ENCODE measurements around the gene KNL1. TPM values are rescaled to one million over a fixed set of nuclear protein-coding genes. Genes with fewer than 3 reads are reported as not detected.
"Not testable (repeated sequence)": the region's sequence is repeated elsewhere in the genome, so short reads cannot be mapped to it uniquely, and the experiment has no call there.

Gene KNL1, protein sequence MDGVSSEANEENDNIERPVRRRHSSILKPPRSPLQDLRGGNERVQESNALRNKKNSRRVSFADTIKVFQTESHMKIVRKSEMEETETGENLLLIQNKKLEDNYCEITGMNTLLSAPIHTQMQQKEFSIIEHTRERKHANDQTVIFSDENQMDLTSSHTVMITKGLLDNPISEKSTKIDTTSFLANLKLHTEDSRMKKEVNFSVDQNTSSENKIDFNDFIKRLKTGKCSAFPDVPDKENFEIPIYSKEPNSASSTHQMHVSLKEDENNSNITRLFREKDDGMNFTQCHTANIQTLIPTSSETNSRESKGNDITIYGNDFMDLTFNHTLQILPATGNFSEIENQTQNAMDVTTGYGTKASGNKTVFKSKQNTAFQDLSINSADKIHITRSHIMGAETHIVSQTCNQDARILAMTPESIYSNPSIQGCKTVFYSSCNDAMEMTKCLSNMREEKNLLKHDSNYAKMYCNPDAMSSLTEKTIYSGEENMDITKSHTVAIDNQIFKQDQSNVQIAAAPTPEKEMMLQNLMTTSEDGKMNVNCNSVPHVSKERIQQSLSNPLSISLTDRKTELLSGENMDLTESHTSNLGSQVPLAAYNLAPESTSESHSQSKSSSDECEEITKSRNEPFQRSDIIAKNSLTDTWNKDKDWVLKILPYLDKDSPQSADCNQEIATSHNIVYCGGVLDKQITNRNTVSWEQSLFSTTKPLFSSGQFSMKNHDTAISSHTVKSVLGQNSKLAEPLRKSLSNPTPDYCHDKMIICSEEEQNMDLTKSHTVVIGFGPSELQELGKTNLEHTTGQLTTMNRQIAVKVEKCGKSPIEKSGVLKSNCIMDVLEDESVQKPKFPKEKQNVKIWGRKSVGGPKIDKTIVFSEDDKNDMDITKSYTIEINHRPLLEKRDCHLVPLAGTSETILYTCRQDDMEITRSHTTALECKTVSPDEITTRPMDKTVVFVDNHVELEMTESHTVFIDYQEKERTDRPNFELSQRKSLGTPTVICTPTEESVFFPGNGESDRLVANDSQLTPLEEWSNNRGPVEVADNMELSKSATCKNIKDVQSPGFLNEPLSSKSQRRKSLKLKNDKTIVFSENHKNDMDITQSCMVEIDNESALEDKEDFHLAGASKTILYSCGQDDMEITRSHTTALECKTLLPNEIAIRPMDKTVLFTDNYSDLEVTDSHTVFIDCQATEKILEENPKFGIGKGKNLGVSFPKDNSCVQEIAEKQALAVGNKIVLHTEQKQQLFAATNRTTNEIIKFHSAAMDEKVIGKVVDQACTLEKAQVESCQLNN (N-terminal part only)
- polyA plus RNA-seq (2013, experiment 1 of 2; ENCODE audit: insufficient read length) = 30.0 TPM
- 3.9 TPM for polyA plus RNA-seq (2013, experiment 2 of 2; ENCODE audit: insufficient read length)

DNA sequence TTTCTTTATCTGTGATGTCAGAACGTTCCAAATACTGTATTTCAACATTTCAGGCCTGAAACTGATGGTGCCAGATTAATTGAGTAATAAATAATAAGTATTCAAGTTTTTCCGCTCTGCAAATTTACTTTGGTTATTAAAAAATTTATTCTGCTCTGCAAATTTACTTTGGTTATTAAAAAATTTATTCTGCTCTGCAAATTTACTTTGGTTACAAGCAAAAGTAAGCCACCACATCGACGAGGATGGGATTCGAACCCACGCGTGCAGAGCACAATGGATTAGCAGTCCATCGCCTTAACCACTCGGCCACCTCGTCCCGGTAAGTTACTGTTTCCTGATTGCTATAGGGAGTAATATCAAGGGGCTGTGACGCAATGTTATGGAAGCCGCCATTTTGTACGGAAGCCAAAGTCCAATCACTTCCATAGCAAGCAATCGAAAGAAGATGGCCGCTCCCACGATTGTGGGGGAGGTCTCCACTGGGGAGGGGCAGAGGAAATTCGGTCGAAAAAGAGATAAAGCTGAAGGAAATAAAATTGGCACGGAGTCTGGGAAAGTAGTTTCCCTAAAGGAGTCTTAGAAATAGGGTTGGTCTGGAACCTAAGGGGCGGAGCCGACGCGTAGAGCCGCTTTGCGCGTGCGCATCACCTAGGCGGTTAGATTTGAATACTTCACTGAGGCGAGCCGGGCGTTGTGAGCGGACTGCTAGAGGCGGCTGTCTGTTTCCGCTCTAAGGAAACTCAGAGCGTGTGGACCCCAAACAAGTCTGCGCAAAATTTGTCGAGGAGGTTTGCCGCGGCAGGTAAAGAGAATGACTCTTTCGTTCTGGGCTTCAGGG lies at the start of gene KNL1:
KNL1 (plus strand) TSS at position 662 of the 841 bp plus-strand sequence. CDS start 8,683 bp downstream, outside the sequence.
- DNase-seq = peak; percentile 91

DNA sequence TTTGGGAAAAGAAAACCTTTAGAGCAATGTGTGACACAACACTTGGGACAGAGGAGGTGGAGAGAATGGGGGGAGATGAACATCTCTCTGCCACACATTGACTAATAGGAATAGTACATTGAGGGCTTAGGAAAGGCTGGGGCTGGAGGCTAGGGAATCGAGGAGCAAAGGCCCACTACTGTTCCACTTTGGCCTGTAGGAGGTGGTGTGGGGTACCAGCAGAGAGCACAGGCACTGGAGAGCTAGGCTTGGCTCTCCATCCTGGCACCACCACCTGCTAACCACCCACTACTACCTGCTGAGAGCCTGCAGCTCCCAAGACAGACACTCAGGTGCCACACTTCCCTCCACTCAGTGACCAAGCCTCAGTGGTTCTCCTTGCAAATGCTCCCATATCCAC lies 48.6 kb upstream of the KNL1 start:
- no peak for DNase-seq

DNA sequence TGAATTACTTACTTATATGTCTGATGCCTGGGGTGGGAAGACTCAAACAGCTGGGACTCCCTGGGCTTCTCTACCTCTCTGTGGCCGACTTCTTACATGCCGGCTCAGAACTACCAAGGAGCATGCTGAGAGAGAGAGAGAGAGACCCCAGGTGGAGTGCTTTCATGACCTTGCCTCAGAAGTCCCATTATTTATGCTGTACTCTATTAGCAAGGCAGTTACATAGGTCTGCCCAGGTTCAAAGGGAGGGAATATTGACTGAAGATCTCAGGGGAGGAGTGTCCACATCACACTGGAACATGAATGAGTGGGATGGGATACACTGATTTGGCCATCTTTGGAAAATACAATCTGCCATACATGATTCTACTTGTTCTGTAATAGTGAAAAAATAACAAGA lies 45.4 kb upstream of the KNL1 start:
- DNase-seq = no peak

DNA sequence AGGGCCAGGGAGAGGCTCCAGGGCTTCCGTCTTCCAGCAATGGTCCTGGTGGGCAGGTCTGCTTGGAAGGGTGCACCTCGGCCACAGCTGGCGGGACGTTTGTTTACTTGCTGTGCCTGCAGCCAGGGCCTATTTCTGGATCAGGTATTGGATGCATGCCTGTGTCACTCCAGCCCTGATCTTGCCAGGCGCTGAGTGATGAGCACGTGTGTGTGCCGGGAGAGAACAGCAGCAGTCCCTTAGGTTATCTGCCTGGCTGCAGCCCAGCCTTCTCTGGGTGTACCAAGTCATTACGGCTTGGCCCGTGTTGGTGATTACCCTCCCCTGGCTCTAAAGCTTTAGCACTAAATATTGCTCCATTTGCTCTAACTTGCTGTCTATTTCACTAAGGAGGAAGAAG lies 44.2 kb upstream of the KNL1 start:
- no peak for DNase-seq

DNA sequence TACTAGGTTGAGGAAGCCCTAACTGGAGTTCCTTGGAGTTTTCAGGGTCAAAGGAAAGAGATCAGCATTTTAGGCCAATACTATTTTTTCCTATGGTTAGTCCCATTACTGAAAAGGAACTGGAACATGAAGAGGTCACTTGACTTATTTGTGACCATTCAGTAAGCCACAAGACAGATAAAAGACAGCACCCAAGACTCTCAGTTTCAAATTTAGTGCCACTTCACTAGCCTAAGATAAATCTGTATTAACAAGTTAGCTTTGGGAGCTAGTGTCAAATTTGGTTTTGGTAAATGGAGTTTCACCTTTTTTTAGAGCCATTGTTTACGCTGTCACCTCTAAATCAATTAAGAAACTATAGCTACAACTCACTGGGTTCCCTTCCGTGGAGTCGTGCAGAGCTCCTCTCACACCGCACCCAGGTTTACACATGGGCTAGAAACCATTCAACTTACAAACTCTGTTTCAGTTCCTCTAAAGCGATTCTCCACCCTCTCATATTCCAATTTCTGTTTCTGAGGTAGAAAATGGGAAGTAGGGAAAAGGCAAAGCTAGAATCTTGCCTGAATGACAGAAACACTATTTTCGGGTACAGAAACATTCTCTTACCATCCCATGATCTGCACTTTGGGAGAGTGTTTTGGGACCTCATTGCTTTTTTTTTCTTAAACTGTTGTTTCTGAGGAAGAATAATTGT lies 43.6 kb upstream of the KNL1 start:
- DNase-seq = no peak

DNA sequence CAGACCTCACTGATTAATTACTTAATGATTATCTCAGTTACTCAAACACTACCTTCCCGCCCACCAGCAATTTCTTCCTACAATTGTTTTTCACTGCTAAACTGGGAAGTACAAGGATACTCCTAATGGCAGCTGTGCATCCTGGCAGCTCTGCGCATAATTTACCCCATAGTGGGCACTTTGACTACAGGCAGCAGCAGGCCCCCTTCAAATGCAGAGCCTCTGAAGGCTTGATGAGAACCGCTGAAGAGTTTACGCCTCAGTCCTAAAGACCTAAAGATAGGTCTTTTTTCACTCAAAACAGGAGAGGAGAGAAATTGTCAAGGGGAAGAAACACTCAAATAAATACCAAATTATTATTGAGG lies 39.9 kb upstream of the KNL1 start:
- no peak for DNase-seq

DNA sequence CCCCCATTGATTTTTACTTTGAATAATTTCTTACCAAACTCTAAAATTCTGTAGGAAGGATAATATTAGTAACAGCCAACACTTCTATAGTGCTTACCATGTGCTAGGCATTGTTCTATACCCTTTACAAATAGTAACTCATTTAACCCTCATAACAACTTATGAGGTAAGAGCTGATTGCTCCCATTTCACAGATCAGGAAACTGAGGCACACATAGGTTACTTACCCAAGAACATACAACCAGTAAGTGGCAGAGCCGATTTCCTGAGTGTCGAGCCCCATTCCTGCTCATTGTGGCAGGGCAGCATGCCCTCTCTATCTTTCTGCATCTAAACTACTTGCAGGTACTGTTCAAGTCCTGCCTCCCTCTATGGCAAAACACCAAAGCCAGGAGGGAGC lies 38.2 kb upstream of the KNL1 start:
- DNase-seq = no peak

DNA sequence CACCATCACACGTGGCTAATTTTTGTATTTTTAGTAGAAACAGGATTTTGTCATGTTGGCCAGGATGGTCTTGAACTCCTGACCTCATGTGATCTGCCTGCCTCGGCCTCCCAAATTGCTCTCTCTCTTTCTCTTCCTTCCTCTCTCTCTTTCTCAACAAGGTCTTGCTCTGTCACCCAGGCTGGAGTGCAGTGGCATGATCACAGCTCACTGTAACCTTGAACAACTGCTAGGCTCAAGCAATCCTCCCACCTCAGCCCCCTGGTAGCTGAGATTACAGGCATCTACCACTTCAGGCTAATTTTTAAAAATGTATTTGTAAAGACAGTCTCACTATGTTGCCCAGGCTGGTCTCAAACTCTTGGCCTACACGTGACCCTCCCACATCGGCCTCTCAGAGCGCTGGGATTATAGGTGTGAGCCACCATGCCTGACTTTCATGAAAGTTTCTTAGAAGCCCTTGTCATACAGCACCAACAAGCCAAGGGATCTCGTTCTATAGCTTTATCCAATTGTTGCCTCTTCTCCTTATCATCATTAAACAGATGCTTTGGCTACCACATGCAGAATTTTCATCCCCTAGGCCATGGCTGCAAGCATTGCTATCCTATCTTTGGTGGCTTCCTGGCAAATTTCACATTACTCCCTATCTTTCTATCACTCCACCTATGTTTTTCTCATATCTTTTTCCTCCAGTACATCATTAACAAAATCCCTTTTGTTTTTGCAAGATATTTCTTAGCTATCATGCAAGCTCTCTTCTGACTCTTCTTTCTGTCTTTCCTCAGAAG lies 34.9 kb upstream of the KNL1 start:
- DNase-seq = no peak

DNA sequence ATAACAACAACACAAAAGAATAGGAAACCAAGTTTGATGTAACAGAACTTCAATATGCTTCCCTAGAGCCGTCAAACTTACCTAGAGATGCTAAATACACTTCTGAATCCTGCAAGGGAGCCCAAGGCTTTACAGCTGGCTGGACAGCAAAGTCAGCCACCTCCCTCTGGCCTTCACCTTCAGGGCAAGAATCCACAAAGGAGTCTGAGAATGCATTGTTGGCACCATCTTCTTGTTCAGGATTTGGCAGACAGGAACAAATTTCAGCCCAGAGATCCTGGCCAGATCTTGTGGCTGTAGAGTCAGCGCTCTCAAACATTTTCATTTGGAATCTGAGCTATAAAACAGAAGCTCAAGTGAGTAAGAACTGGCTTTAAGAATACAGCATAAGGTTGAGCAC lies 31.4 kb upstream of the KNL1 start:
- no peak for DNase-seq

DNA sequence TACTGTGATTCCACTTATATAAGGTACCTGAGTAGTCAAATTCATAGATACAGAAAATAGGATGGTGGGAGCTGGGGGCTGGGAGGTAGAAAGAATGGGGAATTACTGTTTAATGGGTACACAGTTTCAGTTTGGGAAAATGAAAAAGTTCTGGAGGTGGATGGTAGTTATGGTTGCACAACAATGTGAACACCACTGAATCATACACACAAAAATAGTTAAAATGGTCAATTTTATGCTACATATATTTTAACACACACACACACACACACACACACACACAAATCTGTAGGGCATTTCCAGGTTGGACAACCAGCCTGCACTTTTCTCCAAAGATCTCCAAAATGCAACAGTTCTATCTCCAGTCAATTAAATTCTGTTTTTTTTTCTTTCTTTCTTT lies 30.6 kb upstream of the KNL1 start:
- no peak for DNase-seq

DNA sequence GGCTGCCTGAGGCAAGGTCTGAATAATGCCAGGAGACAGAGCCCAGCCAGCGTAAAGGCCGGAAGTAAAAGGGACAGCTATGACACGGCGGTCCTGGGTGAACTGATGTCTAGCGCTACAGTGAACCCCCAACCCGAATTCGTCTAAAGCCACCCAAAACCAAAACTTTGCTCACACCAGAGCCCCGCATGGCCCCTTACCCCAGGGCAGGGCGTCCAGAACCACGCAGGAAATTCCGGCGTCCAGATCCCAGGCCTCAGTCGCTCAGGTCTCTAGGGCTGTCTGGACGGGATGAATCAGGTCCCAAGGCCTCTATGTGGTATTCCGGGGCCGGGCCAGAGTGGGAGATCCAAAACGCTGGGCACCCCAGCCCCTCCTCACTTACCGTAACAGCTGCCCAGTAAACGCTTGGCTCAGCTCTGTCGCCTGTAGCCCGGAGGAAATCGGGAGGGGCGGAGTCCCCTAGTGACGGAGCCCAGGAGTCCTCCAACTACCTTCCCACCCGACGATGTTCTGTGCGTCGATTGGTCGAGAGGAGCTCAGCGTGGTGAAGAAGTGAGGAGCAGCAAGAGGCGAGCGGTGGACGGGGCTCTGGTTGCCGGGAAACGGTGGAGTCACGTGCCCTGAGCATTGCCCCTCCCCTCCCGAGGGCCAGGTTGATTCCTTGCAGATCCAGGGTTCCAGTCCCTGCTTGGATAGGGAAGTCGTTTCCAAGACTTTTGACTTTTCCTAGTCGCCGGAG lies 29.3 kb upstream of the KNL1 start, which contains the start of gene CCDC32:
CCDC32 (minus strand) TSS at position 452 of the 742 bp plus-strand sequence. CDS start 2,027 bp downstream, outside the sequence.
- DNase-seq = peak; percentile 100

DNA sequence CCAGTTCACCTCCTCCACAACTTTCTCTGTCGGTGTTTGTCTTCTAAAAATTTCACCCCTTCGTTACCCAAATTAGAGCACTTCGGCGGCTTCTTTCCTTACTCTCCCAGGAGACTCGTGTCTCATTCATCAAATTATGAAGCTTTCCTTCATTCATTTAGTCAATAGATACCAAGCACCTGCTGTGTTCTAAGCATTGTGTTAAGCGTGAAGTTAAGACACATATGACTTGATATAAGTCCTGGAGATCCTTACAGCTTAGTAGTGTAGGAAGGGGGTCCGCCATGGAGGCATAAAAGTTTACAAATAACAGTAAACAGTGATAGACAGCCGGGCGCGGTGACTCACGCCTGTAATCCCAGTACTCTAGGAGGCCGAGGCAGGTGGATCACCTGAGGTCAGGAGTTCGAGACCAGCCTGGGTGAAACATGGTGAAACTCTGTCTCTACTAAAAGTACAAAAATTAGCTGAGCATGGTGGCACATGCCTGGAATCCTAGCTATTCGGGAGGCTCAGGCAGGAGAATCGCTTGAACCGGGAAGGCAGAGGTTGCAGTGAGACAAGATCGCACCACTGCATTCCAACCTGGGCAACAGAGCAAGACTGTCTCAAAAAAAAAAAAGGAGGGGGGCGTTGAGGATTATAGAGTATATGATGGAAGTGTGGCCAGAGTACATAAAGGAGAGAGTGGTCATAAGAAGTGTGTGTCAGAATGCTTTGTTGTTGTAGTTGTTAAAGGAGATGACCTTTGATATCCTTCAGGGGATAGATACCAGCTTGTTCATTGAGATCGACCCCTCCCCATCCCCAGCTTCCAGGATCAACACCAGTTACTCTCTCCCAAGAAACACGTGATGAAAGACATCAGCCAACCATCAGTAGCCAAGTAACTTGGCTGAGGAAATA lies 28.5 kb upstream of the KNL1 start:
- no peak for DNase-seq

DNA sequence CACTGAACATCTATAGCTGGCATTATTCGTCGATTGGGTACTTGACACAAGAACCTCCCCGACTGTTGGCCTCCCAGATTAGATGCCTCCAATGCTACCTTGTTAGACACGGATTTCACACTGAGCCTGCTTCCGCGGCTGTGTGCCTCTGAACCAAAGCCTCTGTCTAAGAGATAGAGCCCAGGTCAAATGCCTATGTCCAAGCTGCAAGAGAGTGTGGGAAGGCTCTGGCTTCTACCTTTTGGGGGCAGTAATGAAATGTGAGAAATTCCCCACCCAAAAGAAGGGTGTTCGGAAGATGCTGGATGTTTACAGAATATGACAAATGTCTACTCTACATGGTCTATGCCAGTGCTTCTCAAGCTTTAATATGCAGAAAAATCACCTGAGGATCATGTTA lies 26.9 kb upstream of the KNL1 start:
- DNase-seq = peak; percentile 12

DNA sequence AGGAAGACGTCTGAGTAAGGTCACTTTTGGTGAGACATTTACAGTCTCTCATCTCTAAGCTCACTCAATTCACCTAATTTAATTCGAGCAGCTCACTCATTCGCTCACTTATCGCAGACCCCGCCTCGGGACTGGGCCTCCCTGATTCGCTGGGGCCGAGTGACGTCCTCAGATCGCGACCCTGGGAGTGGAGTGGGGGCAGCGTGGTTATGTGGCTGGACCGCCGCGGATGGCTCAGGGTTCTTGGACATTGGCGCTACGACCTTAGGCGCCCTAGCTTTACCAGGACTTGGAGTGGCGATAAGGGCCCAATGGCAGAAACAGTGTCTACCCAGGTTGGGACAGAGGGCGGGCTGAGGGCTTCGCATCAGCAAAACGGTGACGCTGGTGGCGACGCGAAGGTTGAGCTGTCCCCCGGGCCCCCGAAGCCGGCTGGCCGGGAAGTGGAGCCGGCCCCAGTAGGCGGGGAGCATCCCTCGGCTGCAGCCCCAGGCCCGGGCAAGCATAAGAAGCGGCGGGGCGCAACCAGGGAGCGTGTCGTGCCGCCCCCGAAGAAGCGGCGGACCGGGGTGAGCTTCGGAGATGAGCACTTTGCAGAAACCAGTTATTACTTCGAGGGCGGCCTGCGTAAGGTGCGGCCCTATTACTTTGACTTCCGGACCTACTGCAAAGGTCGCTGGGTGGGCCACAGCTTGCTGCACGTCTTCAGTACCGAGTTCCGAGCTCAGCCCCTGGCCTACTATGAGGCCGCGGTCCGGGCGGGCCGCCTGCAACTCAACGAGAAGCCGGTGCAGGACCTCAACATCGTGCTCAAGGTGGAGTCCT lies 24.7 kb upstream of the KNL1 start, which contains the start of gene RPUSD2:
RPUSD2 (plus strand) TSS at position 171 of the 825 bp plus-strand sequence; CDS start at position 210, 39 bp downstream.
- DNase-seq = peak; percentile 94

DNA sequence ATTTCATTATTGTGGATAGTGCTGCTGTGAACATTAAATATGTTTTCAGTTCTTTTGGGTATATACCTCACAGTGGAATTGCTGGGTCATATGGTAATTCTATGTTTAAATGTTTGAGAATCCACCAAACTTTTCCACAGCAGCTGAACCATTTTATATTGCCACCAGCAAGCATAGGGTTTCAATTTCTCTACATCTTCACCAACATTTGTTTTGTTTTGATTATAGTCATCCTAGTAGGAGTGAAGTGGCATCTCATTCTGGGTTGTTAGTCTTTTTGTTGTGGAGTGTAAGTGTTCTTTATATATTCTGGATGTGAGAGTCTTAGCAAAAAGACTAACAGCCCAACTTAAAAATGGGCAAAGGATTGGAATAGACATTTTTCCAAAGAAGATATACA lies 18.9 kb upstream of the KNL1 start:
- DNase-seq = no peak

DNA sequence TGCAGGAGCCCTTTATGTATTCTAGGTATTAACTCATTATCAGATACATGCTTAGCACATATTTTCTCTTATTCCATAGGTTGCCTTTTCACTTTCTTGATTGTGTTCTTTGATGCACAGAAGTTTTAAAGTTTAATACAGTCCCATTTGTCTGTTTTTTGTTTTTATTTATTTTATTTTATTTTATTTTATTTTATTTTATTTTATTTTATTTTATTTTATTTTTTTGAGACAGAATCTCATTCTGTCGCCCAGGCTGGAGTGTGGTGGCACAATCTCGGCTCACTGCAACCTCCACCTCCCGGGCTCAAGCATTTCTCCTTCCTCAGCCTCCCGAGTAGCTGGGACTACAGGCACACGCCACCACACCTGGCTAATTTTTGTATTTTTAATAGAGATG lies 17.1 kb upstream of the KNL1 start:
- not testable (repeated sequence) for DNase-seq

DNA sequence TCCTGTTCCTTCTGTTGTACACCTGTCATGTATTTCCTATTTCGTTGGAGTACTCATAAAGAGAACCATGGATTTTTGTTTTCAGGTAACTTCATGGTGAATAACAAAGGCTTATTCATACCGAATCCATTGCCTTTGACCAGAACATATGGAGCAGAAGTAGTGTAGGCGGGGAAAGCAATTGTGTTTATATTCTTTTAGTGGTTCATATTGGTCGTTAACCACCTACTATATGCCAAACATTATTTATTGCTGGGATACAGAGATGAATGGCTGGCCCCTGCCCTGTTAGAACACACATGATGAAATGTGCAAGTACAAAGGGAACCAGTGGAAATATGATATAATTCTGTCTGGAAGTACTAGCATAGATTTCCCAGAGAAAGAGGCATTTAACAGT lies 15.2 kb upstream of the KNL1 start:
- no peak for DNase-seq

Data from fibroblast of skin of back (primary cell).